NCI-H2029 (cell line): ENCODE results near the gene RGS16.

Source experiments
- DNase-seq: peaks from one replicate; lab custom pipeline; 2025; lab: John Stamatoyannopoulos, UW

The RGS16 gene

DNA sequence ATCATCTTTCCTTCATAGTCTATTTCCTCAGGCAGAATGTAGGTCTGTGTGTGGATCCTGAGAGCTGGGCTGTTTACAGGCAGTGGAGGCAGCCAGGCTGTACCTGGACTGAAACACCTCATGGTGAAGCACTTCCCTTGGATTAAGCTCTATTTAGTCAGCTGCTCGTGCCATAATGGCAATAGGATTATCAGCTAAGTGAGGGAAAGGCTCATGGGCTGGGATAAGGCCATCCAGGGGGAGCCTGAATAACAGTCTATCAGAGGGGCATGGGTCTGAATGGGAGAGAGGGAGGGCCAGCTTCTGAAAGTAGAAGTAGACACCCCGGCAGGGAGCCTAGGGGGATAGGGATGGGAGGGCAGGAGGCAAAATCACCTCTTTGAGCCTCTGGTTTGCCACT is 23.5 kb downstream of the RGS16 start:
- DNase-seq: no peak

DNA sequence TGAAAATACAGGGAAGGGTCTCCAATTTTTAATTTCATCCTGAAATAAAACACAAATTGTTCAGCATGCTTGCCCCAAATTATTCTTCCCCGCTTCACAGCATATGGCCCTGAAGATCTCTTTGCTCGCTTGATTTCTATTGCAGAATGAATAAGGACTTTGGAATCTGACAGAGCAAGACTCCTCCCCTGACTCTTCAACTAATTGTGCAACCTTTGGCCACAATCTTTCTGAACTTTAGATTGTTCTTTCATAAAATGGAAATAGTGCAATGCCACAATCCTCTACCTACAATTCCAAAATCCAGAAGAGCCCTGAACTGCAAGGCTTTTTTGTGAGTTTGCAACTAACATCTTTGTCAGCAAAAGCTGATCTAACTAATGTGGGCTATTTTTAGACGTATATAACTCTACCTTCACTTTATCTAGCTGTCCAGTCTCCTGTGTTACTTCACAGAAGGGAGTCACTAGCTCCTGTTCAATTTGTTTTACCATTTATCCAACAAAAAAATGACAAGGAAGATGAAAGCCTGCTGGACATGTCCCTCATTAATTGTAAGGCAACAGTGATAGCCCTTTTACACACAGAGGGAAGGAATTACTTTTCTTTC is 28.5 kb downstream of the RGS16 start:
- DNase-seq: no peak

DNA sequence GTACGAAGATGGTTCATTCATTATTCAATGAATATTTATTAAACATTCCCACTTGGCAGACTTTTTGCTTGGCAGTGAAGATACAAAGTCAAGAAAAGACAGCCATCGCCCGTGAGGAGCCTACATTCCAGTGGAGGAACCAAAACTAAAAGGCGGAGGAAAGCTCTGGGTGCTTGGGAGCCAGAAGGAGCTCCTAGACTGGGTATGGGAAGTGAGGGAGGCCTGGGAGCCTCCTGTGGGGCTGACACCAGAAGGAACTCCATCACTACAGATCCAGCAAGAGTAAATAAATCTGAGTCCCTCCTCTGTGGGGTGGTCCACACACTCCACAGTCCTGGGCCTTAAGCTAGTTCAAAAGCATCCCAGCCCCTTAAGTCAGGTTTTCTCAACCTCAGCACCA is 30.0 kb downstream of the RGS16 start:
- no peak for DNase-seq

DNA sequence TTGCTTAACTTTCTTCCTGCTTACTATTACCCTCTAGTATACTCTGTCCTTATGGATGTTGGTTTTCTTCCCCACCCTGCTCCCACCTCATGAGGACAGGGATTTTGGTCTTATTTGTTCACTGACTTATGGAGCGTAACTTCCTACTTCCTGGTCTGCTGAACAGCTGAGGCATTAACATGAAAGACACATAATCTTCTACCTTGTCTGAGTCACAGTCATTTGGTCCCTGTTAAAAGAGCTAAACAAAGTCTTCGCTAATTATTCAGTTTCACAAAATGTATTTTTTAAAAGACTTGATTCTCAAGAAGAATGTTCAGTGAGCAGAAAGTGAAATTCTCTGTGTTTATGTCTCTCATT is 33.6 kb downstream of the RGS16 start:
- no peak for DNase-seq

DNA sequence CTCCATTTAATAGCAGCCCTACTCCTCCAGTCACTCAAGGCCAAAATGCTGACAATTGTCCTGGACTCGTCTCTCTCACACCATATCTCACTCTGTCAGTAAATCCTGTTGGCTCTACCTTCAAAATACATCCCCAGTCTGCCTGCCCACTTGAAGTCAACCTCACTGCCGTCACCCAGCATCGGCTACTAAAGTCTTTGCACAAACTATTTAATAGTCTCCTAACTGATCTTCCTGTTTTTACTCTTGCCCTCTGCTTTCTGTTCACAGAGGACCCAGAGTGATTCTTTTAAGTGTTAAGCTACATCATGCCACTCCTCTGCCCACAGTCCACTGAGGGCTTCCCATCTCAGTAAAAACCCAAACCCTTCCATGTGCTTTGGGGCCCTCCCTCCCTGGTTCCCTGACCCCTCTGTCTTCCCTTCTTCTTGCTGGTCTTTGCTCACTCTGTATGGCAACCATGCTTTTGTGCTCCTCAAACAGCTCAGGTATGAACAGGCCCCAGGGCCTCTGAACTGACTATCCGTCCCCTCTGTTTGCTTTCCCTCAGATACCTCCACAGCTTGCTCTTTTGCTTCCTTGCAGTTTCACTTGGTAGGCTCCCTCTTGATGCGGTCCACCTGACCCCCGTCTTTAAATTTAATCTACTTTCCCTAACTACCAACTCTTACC is 34.1 kb downstream of the RGS16 start:
- DNase-seq: no peak

DNA sequence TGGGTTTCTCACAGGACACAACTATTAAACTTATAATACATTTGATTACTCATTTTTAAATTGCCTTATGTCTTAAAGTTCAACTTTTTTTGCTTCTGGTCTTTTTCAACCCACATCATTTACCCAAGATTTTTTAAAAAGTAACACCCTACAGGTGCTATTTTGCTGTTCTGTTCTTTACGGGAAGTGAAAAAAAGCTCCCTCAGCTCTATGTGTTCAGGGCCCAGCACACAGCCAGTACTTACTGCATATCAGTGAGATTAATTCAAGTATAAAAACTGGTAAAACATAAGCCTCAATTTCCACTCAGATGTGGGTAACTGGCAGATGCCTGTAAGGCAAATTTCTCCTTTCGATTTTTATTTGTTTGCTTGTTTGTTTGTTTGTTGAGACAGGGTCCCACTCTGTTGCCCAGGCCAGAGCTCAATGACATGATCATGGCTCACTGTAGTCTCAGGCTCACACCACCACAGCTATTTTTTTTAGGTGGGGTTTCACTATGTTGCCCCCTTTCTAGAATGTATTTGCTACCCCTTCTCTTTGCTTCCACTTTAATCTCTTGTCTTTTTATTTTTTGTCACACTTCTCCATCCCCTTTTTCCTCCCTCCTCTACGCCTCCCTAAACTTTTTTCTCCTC is 35.4 kb downstream of the RGS16 start:
- DNase-seq: no peak

DNA sequence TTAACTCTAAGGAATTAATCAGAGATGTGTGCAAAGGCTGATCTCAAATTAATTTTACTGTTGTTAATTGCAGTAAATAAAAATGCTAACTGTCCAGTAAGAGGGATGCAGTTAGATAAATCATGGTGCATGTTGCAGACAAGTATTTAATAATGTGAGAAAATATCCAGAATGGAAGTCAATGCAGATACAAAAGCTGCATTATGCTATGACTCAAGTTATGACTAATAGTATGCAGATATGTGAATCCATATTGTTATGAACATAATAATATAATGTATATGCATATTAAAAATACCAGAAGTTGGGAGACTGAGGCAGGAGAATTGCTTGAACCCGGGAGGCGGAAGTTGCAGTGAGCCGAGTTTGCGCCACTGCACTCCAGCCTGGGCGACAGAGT is 36.6 kb downstream of the RGS16 start:
- no peak for DNase-seq

DNA sequence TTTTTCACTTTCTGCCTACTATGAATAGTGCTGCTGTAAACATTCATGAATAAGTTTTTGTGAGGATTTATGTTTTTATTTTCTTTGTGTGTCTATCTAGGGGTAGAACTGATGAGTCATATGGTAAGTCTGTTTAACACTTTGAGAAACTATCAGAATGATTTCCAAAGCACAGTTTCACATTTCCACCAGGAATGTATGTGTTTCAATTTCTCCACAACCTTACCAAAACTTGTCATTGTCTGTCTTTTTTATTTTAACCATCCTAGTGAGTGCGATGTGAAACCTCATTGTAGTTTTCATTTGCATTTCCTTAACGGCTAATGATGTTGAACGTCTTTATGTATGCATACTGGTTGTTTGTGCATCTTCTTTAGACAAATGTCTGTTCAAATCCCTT is 38.7 kb downstream of the RGS16 start:
- no peak for DNase-seq

DNA sequence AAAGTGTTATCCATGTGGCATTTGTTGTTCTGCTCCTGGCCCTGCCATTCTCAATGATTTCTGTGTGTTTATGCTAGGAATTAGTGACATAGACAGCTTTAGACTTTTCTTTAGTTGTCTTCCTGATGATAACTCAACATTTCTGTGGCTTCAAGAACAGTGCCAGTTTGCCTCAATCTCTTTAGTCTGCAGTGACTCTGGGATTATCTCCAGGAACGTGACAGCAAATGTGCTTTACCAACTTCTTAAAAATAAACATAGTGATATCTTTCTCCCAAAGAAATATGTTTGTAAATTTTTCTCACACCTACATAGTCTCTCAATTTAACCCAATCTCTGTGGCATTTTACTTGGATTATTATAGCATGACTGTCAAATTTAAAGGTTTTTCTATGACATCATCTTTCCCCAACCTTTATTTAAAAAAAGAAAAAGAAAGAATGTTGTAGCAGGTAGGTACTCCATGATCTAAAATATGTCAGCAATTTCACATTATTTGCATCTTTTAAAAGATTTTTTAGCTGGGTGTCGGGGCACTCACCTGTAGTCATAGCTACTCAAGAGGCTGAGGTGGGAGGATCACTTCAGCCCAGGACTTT is 39.7 kb downstream of the RGS16 start:
- DNase-seq: no peak

- DNase-seq: no peak
These were observed 41.1 kb downstream of the RGS16 start for GRCh38 chr1:182563095-182563494.

DNA sequence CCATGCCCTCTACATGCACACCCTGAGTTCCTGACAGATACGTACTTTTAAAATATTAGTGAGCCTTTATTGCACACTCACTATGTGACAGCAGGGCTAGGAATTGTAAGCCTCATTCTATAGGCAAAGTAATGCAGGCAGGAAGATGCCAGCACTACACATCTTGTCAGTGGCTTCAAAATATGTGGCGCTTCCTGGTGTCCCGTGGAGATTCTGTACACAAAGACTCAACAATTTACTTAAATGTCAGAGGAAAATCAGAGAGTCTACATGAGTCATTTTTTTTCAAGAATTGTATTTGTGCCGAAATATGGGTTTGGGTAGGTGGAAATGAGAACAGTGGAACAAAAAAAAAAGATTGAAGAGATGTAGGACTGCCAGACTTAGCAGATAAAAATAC is 42.7 kb downstream of the RGS16 start:
- DNase-seq: no peak

- DNase-seq: no peak
These were observed 43.7 kb downstream of the RGS16 start for GRCh38 chr1:182560392-182560984.

GRCh38 chr1:182556279-182556678 is 47.9 kb downstream of the RGS16 start:
- DNase-seq: no peak

- no peak for DNase-seq
These were observed 48.7 kb downstream of the RGS16 start for GRCh38 chr1:182555493-182555892.

- no peak for DNase-seq
These were observed 51.7 kb downstream of the RGS16 start for GRCh38 chr1:182552527-182552926.

DNA sequence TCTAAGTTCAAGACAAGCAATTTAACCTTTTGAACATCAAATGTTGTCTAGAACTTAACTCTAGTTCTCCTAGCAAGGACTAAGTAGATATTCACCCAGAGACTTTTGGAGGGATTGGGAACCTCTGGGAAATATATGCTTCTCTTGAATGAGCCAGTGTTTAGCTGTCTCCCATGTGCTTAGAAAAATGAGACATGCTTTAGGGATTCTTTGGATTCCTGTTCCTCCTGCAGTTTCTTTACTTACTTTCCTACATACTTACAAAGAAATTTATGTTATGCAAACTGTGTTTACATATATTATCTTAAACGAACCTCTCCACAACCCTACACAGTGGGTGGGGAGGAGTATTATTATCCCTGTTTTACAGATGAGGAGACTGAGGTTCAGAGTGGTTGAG is 54.4 kb downstream of the RGS16 start:
- no peak for DNase-seq

DNA sequence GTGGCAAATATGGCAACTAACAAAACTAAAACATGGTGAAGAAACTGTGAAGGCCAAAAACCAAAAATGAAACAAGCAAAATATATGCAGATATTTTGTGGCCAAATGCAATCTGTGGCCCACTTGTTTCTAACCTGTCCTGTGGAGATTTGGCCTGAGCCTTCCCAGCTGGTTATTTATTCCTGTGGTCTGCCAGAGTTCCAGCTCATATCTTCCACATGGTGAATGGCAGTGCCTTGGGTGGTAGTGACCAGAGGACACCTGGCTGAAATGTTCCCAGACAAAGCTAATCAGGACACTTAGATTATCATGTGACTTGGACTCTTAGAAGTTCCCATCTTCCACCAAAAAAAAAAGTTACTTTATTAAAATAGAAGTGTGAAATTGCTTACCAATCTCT is 54.8 kb downstream of the RGS16 start:
- DNase-seq: no peak
